ENCODE measurements around the gene MAPK8. TPM values are rescaled to one million over a fixed set of nuclear protein-coding genes. Genes with fewer than 3 reads are reported as not detected.

MAPK8 gene
- polyA plus RNA-seq, 3 donors, result 18.4 to 21.1 (median 18.5) TPM

- Histone ChIP-seq H2AFZ (ENCODE audit: insufficient read depth, low read depth, low read length, poor library complexity, severe bottlenecking) (no peak overlapping the region), H3K79me2 (ENCODE audit: insufficient read depth, low read length) (no peaks in the 10 kb centered on the region), H4K20me1 (ENCODE audit: insufficient read depth, low read length) (no peaks in the 10 kb centered on the region), H3K27me3 (ENCODE audit: control insufficient read depth in 2 of 2, insufficient read depth in 2 of 2, low read length in 2 of 2) (no peaks in the 10 kb centered on the region), H3K4me1 (ENCODE audit: control insufficient read depth in 1 of 2, insufficient read depth in 2 of 2, low read length in 2 of 2) (no peaks in the 10 kb centered on the region), H3K4me2 (replicated peaks; ENCODE audit: extremely low read depth, low read length, poor library complexity, severe bottlenecking) (no peak overlapping the region), H3K36me3 (replicated peaks in 1 of 2; ENCODE audit: control insufficient read depth in 1 of 2, insufficient read depth in 2 of 2, low read length in 2 of 2) (peaks cover 14 to 26% of the 10 kb centered on the region in 2 donors), H3K9me3 (replicated peaks in 1 of 2; ENCODE audit: control insufficient read depth in 1 of 2, insufficient read depth in 1 of 2, low read length in 2 of 2) (no peaks in the 10 kb centered on the region), H3K9ac (ENCODE audit: insufficient read depth, low read length, poor library complexity, severe bottlenecking) (no peak overlapping the region), H3K4me3 (replicated peaks in 1 of 3; ENCODE audit: low read depth in 2 of 3, low read length in 3 of 3) (no peak overlapping the region), H3K27ac (ENCODE audit: low read depth in 1 of 2, low read length in 2 of 2) (no peak overlapping the region)
- Mint-ChIP-seq H3K9me3 (no peaks in the 10 kb centered on the region), H3K27me3 (ENCODE audit: low read depth in 3 of 3) (peaks cover 0 to 4% (median 3%) of the 10 kb centered on the region in 3 donors), H3K4me1 (no peaks in the 10 kb centered on the region), H3K27ac (no peak overlapping the region), H3K36me3 (peaks cover 19 to 20% of the 10 kb centered on the region in 2 donors), H3K4me3 (no peak overlapping the region)
- DNase-seq, result no peak
- WGBS (ENCODE audit: insufficient coverage), result no CpG with 5 or more reads among the region's 2 CpGs
- TF ChIP-seq CTCF (IDR thresholded peaks at IDR 0.05), result no peak
- intact Hi-C loops (cut with micrococcal nuclease), result no loop called here
These were observed 132.6 kb downstream of the MAPK8 start for GRCh38 chr10:48439031-48439430.

GRCh38 chr10:48439581-48440041 is 133.1 kb downstream of the MAPK8 start:
- peaks cover 14 to 23% of the 10 kb centered on the region in 2 donors for H3K36me3 ChIP-seq (replicated peaks in 1 of 2; ENCODE audit: control insufficient read depth in 1 of 2, insufficient read depth in 2 of 2, low read length in 2 of 2)
- H3K4me3 Mint-ChIP-seq, result no peak overlapping the region
- peaks cover 0 to 4% (median 3%) of the 10 kb centered on the region in 3 donors for H3K27me3 Mint-ChIP-seq (ENCODE audit: low read depth in 3 of 3)
- no peaks in the 10 kb centered on the region for H3K9me3 ChIP-seq (replicated peaks in 1 of 2; ENCODE audit: control insufficient read depth in 1 of 2, insufficient read depth in 1 of 2, low read length in 2 of 2)
- no peak overlapping the region for H3K4me2 ChIP-seq (replicated peaks; ENCODE audit: extremely low read depth, low read length, poor library complexity, severe bottlenecking)
- no peak for DNase-seq
- intact Hi-C loops (cut with micrococcal nuclease), result no loop called here
- no peak for TF ChIP-seq CTCF (IDR thresholded peaks at IDR 0.05)
- no peaks in the 10 kb centered on the region for H3K27me3 ChIP-seq (ENCODE audit: control insufficient read depth in 2 of 2, insufficient read depth in 2 of 2, low read length in 2 of 2)
- H3K4me1 Mint-ChIP-seq, result no peaks in the 10 kb centered on the region
- no peak overlapping the region for H2AFZ ChIP-seq (ENCODE audit: insufficient read depth, low read depth, low read length, poor library complexity, severe bottlenecking)
- no peaks in the 10 kb centered on the region for H3K4me1 ChIP-seq (ENCODE audit: control insufficient read depth in 1 of 2, insufficient read depth in 2 of 2, low read length in 2 of 2)
- no peak overlapping the region for H3K9ac ChIP-seq (ENCODE audit: insufficient read depth, low read length, poor library complexity, severe bottlenecking)
- peaks cover 15 to 17% of the 10 kb centered on the region in 2 donors for H3K36me3 Mint-ChIP-seq
- H3K79me2 ChIP-seq (ENCODE audit: insufficient read depth, low read length), result no peaks in the 10 kb centered on the region
- H3K27ac ChIP-seq (ENCODE audit: low read depth in 1 of 2, low read length in 2 of 2), result no peak overlapping the region
- no peaks in the 10 kb centered on the region for H4K20me1 ChIP-seq (ENCODE audit: insufficient read depth, low read length)
- H3K9me3 Mint-ChIP-seq, result no peaks in the 10 kb centered on the region
- no peak overlapping the region for H3K4me3 ChIP-seq (replicated peaks in 1 of 3; ENCODE audit: low read depth in 2 of 3, low read length in 3 of 3)
- WGBS (ENCODE audit: insufficient coverage), result 88% methylated on average over 7 of the region's 10 CpGs
- no peak overlapping the region for H3K27ac Mint-ChIP-seq
